ENCODE measurements around the gene GALNT7.

GALNT7 gene

DNA sequence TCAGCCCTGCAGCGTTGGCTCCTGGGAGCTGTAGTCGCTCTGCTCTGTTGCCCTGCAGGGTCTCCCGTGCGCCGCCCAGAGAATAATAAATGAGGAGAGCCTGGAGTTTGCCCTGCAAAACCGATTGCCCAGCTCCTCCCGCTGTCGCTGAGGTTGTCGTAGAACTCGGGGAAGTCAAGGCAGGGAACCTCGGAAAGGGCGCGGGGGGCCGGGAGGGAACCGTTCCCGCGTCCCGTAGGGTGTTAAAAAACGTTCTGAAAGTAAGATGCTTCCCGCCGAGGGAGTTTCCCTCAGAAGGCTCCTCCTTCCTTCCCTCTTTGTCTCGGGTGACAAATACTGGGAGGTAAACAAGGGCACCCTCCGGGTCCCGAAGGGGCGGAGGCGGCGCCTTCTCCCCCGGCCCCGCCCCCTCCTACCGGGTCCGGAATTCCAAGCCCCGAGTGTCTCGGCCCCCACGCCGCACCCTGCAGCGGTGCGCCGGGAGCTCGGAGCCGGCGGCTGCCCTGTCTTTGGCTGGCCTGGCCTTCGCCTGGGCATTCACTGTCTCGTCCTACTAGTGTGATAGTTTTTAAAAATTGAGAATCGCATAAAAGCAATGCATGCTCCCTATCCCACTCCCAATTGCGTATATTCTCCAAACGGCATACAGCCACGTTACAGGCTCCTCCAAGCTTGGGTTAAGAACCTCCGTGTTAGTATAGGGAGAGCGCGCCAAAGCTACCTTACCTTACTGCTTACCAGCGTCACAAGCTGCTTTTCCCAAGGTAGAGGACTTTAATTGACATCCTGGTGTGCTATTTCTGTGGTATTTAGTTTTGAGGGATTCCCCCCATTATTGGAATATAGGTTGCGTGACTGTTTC is 166.5 kb downstream of the GALNT7 start:
- peak in 1 of 2 donors; percentile 13 for DNase-seq (ENCODE audit: low read depth in 1 of 2, low spot score in 1 of 2)

GRCh38 chr4:173337463-173337862 is 168.9 kb downstream of the GALNT7 start:
- no peak for DNase-seq (ENCODE audit: low read depth in 1 of 2, low spot score in 1 of 2)

DNA sequence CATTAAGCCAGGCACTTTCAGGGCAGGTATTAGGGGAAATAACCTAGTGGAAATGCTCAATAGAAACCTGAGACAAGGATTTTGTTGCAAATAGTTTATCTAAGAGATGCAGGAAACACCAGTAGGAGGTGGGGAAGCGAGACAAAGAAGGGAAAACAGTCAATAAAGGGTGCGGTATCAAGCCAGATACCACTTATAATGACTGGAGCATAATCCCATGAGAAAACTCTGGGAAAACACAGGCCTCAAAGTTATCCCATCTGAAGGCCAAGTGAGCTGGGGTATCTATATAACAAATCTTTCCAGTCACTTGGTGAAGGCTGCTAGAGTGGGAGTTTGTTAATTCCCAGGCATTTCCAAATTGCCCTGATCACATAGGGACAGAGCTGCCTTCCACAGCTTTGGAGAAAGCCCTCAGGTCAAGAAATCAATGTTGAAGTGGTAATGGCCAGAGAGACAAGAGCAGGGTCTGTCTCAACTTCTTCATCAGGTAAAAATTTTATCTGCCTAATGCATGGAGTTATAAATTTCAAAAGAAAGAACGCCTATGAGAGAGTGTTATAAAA is 175.3 kb downstream of the GALNT7 start:
- no peak for DNase-seq (ENCODE audit: low read depth in 1 of 2, low spot score in 1 of 2)

- DNase-seq (ENCODE audit: low read depth in 1 of 2, low spot score in 1 of 2) = no peak
These were observed 177.0 kb downstream of the GALNT7 start for GRCh38 chr4:173345648-173346047.

GRCh38 chr4:173346074-173346473 is 177.5 kb downstream of the GALNT7 start:
- DNase-seq (ENCODE audit: low read depth in 1 of 2, low spot score in 1 of 2) = no peak

GRCh38 chr4:173347467-173347866 is 178.9 kb downstream of the GALNT7 start:
- no peak for DNase-seq (ENCODE audit: low read depth in 1 of 2, low spot score in 1 of 2)

GRCh38 chr4:173357939-173358338 is 189.3 kb downstream of the GALNT7 start:
- DNase-seq (ENCODE audit: low read depth in 1 of 2, low spot score in 1 of 2) = no peak

- DNase-seq (ENCODE audit: low read depth in 1 of 2, low spot score in 1 of 2) = no peak
These were observed 192.1 kb downstream of the GALNT7 start for GRCh38 chr4:173360587-173361221.

DNA sequence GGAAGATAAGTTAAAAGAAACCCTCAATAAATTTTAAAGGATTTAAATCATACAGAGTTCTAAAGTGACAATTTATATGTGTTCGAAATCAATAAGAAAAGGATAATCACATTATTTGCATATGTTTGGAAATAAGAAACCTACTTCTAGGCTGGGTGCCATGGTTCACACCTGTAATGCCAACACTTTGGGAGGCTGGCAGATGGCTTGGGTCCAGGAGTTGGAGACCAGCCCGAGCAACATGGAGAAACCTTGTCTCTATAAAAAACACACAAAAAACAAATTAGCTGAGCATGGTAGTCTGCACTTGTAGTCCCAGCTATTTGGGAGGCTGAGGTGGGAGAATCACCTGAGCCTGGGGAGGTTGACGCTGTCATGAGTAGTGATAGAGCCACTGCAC is 194.1 kb downstream of the GALNT7 start:
- no peak for DNase-seq (ENCODE audit: low read depth in 1 of 2, low spot score in 1 of 2)

DNA sequence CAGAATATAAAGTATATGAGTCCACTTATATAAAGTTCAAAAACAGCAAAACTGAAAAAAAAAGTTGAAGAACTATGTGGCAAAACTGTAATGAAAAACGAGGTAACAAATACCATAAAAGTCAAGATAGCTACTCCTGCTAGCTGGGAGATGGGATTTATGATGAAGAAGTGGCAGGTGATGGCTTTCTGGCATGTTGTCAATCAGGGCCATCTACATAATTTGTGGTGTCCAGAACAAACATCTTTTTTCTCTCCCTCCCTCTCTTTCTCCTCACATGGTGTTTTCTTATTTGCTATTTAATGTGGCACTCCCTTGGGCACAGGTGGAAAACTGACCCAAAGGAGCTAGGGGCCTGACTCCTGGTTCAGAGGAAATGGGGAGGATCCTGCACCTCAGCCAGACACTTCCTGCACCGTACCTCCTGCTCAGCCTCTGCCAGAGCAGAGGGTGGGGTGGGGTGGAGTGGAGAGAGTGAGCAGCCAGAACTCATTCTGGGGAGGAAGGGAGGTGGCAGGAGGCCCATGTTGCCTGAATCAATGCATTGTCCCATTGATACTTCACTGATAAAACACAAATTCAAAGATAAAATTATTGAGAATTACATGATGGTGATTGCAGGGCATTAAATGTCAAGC is 196.9 kb downstream of the GALNT7 start:
- no peak for DNase-seq (ENCODE audit: low read depth in 1 of 2, low spot score in 1 of 2)

DNA sequence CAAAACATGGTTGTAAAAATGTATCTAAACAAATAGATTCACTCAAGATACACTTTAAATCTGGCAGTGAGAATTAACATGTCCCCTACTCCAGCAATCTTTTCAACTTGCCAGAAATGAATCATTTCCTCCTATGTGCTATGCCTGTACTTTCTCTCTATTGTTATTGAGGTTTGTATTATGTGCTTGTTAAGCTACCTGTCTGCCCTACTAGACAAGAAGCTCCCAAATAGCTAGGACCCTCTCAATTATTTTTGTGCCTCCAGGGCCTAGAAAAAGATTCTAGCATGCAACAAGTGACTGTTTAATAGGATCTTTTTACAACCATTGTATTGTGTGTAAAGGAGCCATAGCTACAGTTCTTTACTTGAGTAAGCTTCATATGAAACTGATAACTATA is 198.7 kb downstream of the GALNT7 start:
- DNase-seq (ENCODE audit: low read depth in 1 of 2, low spot score in 1 of 2) = no peak

- DNase-seq (ENCODE audit: low read depth in 1 of 2, low spot score in 1 of 2) = no peak
These were observed 199.3 kb downstream of the GALNT7 start for GRCh38 chr4:173367946-173368345.

- peak; percentile 36 to 46 for DNase-seq (ENCODE audit: low read depth in 1 of 2, low spot score in 1 of 2)
These were observed 201.5 kb downstream of the GALNT7 start for GRCh38 chr4:173370130-173370476.

DNA sequence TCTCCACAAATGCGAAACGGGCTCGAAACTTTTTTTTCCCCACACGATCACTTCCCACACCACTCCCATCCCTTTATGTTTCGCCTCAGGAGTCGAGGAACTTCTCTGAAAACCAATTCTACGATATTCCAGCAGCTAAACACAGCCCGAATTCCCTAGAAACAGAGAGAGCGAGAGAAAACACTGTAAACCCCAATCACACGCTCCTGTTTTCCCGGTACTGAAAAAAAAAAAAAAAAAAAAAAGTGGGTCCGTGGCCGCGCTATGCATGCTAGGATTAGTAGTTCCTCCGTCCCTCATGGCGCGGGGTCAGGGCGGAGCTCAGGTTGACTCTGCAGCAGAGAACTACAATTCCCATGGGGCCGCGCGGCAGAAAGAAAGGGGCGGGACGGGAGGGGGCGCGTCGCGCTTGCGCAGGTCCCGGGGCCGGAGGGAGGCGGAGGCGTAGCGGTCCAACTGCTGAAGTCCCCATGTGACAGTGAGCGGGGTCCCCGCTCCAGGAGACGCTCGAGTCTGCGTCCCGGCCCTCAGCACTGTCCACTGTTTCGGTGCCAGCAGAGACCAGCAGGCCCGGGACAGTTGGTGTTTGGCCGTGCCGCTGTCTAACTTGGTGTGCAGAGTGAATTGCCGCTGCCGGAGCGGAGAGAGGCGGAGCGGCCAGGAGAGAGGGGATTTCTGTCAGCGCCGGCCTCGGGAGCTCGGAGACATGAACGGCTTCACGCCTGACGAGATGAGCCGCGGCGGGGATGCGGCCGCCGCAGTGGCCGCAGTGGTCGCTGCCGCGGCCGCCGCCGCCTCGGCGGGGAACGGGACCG is 202.1 kb downstream of the GALNT7 start, which contains the start of gene SAP30:
Gene SAP30, plus strand, starts transcription at position 478 of the 815 bp plus-strand sequence. Its CDS starts 229 bp downstream, at position 707.
- DNase-seq (ENCODE audit: low read depth in 1 of 2, low spot score in 1 of 2) = peak; percentile 93 to 96

DNA sequence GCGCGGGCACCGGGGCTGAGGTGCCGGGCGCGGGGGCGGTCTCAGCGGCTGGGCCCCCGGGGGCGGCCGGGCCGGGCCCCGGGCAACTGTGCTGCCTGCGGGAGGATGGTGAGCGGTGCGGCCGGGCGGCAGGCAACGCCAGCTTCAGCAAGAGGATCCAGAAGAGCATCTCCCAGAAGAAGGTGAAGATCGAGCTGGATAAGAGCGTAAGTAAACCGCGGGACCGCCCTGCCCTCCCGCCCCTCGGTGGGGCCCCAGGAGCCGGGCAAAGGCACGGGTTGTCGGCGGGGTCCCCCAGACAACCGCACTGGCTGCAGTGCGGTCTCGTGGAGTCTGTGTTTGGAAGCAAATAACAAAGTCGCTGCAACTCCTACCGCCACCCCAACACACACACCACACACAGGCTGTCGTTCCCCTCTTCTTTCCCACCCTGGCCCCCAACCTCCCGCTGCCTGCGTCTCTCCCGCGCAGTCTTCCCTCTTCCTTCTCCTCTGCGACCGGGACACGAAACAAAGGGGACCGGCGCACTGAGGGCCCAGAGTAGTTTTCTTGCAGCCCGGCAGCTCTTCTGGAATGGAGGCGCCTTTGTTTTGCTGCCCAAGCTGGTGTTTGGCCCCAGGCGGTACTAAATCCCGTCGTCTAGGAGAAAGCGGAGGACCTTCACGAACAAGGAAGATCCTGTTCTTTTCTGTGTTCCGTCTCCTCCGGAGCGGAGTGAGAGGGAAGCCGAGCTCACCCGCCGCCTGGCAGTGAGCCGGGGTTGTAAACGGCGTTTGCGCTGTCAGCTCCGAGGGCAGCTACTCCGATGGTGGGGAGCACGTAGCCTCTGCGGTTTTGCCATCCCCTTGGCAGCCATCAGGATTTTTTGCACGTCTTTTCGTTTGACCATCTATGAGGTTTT is 202.9 kb downstream of the GALNT7 start:
- peak; percentile 17 to 23 for DNase-seq (ENCODE audit: low read depth in 1 of 2, low spot score in 1 of 2)

Data from activated T-helper 1 cell treated with anti-CD3 and anti-CD28 coated beads, Interleukin-2, amount 50 U/mL, for 16 hours (primary cell).